Measurements from ENCODE around the gene SH2D3A.

GRCh38 chr19:6803036-6803404 lies 35.8 kb upstream of the SH2D3A start:
- no peak for TF ChIP-seq EZH2phosphoT487 (IDR thresholded peaks at IDR 0.05; ENCODE audit: unreplicated experiment)
- TF ChIP-seq CTCF (conservative IDR thresholded peaks at IDR 0.05; ENCODE audit: low read depth in 2 of 2): no peak
- no peak for TF ChIP-seq REST (IDR thresholded peaks at IDR 0.05; ENCODE audit: unreplicated experiment)
- TF ChIP-seq EZH2 (IDR thresholded peaks at IDR 0.05; ENCODE audit: low read depth, unreplicated experiment): no peak

Data from GM23338 (cell line).